BLaER1 treated with 17β-estradiol and CSF1 and Interleukin-3, amounts not matched to agents 10 nM and 100 nM (cell line): Measurements from ENCODE around the gene LIPE.

Experiments used
- H3K27ac ChIP-seq, 11 experiments: shearing (Covaris generic); formaldehyde crosslinking; 2 replicates each; pipeline ENCODE4 v1.8.1; 2022
- H3K27me3 ChIP-seq, 11 experiments: shearing (Covaris generic); formaldehyde crosslinking; 2 replicates each; pipeline ENCODE4 v1.8.1; 2022
- H3K36me3 ChIP-seq, 11 experiments: shearing (Covaris generic); formaldehyde crosslinking; 2 replicates each; pipeline ENCODE4 v1.8.1; 2022
- H3K4me1 ChIP-seq, 10 experiments: shearing (Covaris generic); formaldehyde crosslinking; 2 replicates each; pipeline ENCODE4 v1.8.1; 2022
- H3K4me2 ChIP-seq, 11 experiments: shearing (Covaris generic); formaldehyde crosslinking; 2 replicates each; pipeline ENCODE4 v1.8.1; 2022
- H3K4me3 ChIP-seq, 10 experiments: shearing (Covaris generic); formaldehyde crosslinking; 2 replicates each; pipeline ENCODE4 v1.8.1; 2022
- H3K9ac ChIP-seq, 11 experiments: shearing (Covaris generic); formaldehyde crosslinking; 2 replicates each; pipeline ENCODE4 v1.8.1; 2022
- H3K9me3 ChIP-seq, 11 experiments: shearing (Covaris generic); formaldehyde crosslinking; replicated peaks in 1 of 11; 2 replicates each; pipeline ENCODE4 v1.8.1; 2022
- H4K20me1 ChIP-seq, 11 experiments: shearing (Covaris generic); formaldehyde crosslinking; 2 replicates each; pipeline ENCODE4 v1.8.1; 2022
- Cebpa-rat ChIP-seq, 11 experiments: shearing (Covaris generic); IDR thresholded peaks; 2 replicates each; pipeline ENCODE4 v1.8.1; 2022

The LIPE gene

GRCh38 chr19:42406111-42406510 is 21.1 kb downstream of the LIPE start:
- peaks cover 1 to 13% (median 12%) of the 10 kb centered on the region in 10 experiments; a peak in 18 of 20 replicates for H3K4me1 ChIP-seq
- peaks cover 6 to 77% (median 51%) of the 10 kb centered on the region in 11 experiments; a peak in 20 of 22 replicates for H3K36me3 ChIP-seq
- H3K27me3 ChIP-seq = no peaks in the 10 kb centered on the region
- H3K9me3 ChIP-seq = no peaks in the 10 kb centered on the region
- no peak overlapping the region for H3K4me2 ChIP-seq
- H3K9ac ChIP-seq = no peak overlapping the region
- H4K20me1 ChIP-seq = peaks cover 0 to 82% (median 30%) of the 10 kb centered on the region in 11 experiments; a peak in 18 of 22 replicates
- no peak for TF ChIP-seq Cebpa-rat (IDR thresholded peaks at IDR 0.05)
- no peak overlapping the region for H3K4me3 ChIP-seq
- H3K27ac ChIP-seq = no peak overlapping the region

DNA sequence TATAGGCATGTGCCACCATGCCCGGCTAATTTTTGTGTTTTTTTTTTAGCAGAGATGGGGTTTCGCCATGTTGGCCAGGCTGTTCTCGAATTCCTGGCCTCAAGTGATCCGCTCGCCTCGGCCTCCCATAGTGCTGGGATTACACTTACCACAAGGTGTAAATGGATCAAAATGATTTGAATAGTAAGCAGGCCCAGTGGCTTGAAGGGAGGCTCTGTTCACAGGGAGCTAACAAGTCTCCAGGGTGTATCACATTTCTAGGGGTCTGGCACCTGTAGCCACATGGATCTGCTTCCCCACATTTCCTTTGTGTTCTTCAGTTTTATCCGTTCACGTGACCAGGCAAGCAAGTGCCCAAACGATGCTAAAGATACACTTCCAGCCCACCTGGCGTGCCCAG is 23.6 kb downstream of the LIPE start:
- H4K20me1 ChIP-seq = peaks cover 0 to 70% (median 18%) of the 10 kb centered on the region in 11 experiments; a peak in 14 of 22 replicates
- H3K4me1 ChIP-seq = peaks cover 12 to 34% (median 24%) of the 10 kb centered on the region in 10 experiments; a peak in 19 of 20 replicates
- H3K9me3 ChIP-seq = no peaks in the 10 kb centered on the region
- H3K27ac ChIP-seq = no peak overlapping the region
- TF ChIP-seq Cebpa-rat (IDR thresholded peaks at IDR 0.05) = no peak
- H3K9ac ChIP-seq = no peak overlapping the region
- H3K4me3 ChIP-seq = no peak overlapping the region
- no peaks in the 10 kb centered on the region for H3K27me3 ChIP-seq
- no peak overlapping the region for H3K4me2 ChIP-seq
- H3K36me3 ChIP-seq = peaks cover 6 to 55% (median 47%) of the 10 kb centered on the region in 11 experiments; a peak in 18 of 22 replicates

GRCh38 chr19:42402376-42403116 is 24.6 kb downstream of the LIPE start:
- TF ChIP-seq Cebpa-rat (IDR thresholded peaks at IDR 0.05) = no peak
- peaks cover 6 to 44% (median 37%) of the 10 kb centered on the region in 11 experiments; a peak in 17 of 22 replicates for H3K36me3 ChIP-seq
- H3K27ac ChIP-seq = peak overlapping the region in 6 of 11 experiments; percentile 45 to 72 (median 56); a peak in 8 of 22 replicates
- peak overlapping the region; percentile 82 to 94 (median 90) for H3K4me2 ChIP-seq
- peak overlapping the region; percentile 24 to 84 (median 71); a peak in 19 of 22 replicates for H3K9ac ChIP-seq
- no peaks in the 10 kb centered on the region for H3K27me3 ChIP-seq
- H3K9me3 ChIP-seq = no peaks in the 10 kb centered on the region
- peak overlapping the region in 9 of 10 experiments; percentile 51 to 72 (median 61); a peak in 16 of 20 replicates for H3K4me3 ChIP-seq
- peaks cover 22 to 44% (median 34%) of the 10 kb centered on the region in 10 experiments for H3K4me1 ChIP-seq
- H4K20me1 ChIP-seq = peaks cover 0 to 60% (median 16%) of the 10 kb centered on the region in 11 experiments; a peak in 13 of 22 replicates

GRCh38 chr19:42401365-42402303 is 25.6 kb downstream of the LIPE start:
- no peak for TF ChIP-seq Cebpa-rat (IDR thresholded peaks at IDR 0.05)
- H3K4me2 ChIP-seq = peak overlapping the region; percentile 82 to 94 (median 90)
- H3K36me3 ChIP-seq = peaks cover 6 to 35% (median 29%) of the 10 kb centered on the region in 11 experiments; a peak in 17 of 22 replicates
- H3K27me3 ChIP-seq = no peaks in the 10 kb centered on the region
- peak overlapping the region in 8 of 11 experiments; percentile 45 to 72 (median 56); a peak in 16 of 22 replicates for H3K27ac ChIP-seq
- peak overlapping the region; percentile 46 to 72 (median 60) for H3K4me3 ChIP-seq
- peaks cover 0 to 51% (median 12%) of the 10 kb centered on the region in 11 experiments; a peak in 12 of 22 replicates for H4K20me1 ChIP-seq
- H3K4me1 ChIP-seq = peaks cover 24 to 47% (median 38%) of the 10 kb centered on the region in 10 experiments
- H3K9me3 ChIP-seq = no peaks in the 10 kb centered on the region
- peak overlapping the region; percentile 54 to 84 (median 71); a peak in 21 of 22 replicates for H3K9ac ChIP-seq

DNA sequence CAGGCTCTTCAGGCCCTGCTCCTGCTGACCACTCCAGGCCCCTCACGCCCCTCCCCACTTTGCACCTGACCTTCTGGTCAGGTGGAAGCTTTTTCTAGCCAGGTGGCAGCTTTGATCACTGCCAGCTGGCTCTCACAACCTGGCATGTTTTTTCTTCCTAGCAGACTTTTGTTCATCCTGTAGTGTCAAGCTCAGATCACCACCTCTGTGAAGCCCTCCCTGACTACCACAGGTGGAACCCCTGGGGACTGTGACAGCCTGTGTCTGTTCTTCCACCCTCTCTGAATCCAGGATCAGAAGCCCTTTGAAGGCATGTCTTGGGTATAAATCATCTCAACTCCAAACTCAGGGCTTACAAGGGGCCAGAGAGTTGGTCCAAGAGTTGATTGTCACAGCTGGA is 26.8 kb downstream of the LIPE start:
- H3K27me3 ChIP-seq = no peaks in the 10 kb centered on the region
- no peak overlapping the region for H3K27ac ChIP-seq
- H3K4me1 ChIP-seq = peaks cover 36 to 60% (median 49%) of the 10 kb centered on the region in 10 experiments
- peaks cover 5 to 23% (median 18%) of the 10 kb centered on the region in 11 experiments; a peak in 17 of 22 replicates for H3K36me3 ChIP-seq
- H3K9me3 ChIP-seq = no peaks in the 10 kb centered on the region
- H3K4me2 ChIP-seq = peak overlapping the region in 10 of 11 experiments; percentile 77 to 94 (median 89); a peak in 17 of 22 replicates
- no peak overlapping the region for H3K4me3 ChIP-seq
- TF ChIP-seq Cebpa-rat (IDR thresholded peaks at IDR 0.05) = no peak
- peaks cover 0 to 38% (median 8%) of the 10 kb centered on the region in 11 experiments; a peak in 12 of 22 replicates for H4K20me1 ChIP-seq
- peak overlapping the region in 6 of 11 experiments; percentile 24 to 84 (median 70); a peak in 5 of 22 replicates for H3K9ac ChIP-seq

DNA sequence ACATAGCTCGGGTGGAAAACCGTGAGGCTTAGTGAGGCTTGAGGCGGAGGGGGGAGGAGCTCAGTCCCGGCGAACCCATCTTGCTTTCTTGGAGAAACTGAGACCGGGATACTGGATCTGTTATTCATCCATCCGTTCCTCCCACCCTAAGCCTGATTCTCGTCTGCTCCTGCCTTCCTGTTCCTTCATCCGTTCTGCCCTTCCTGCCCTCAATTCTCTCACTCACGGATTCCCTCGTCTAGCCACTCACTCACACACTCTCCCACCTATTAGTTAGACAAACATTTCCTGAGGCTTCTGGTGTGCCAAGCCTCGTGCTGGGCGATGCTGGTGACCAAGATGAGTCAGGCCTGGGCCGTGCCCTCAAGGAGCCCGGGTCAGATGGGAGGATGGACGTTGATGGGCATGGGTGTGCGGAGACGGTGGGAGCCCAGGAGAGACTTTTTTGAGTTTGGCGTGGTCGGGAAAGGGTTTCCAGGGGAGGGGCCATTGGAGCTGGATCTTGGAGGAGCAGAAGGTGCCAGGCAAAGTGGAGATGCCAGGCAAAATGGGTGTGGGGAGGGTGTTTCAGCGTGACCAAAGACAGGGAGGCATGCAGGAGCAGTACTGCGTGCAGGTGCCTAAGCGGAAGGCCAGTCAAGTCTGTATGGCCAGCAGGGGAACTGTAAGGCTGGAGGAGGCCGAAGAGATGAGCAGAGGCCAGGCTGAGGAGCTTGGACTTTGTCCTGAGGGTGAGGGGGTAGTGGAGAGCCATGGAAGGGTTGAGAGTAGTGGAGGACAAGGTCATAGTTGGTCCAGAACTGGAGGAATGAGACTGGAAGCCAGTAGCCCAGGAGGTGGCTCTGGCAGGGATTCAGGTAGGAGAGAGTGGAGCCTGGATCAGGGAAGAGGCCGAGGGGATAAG is 29.7 kb downstream of the LIPE start:
- H3K27me3 ChIP-seq = no peaks in the 10 kb centered on the region; a peak in 1 of 22 replicates
- H4K20me1 ChIP-seq = peaks cover 0 to 18% (median 4%) of the 10 kb centered on the region in 11 experiments; a peak in 12 of 22 replicates
- peak overlapping the region; percentile 77 to 89 (median 83) for H3K9ac ChIP-seq
- peaks cover 36 to 58% (median 46%) of the 10 kb centered on the region in 10 experiments for H3K4me1 ChIP-seq
- H3K27ac ChIP-seq = peak overlapping the region; percentile 54 to 82 (median 79)
- H3K4me2 ChIP-seq = peak overlapping the region; percentile 93 to 99 (median 97)
- no peak for TF ChIP-seq Cebpa-rat (IDR thresholded peaks at IDR 0.05)
- H3K36me3 ChIP-seq = no peaks in the 10 kb centered on the region
- H3K4me3 ChIP-seq = peak overlapping the region; percentile 62 to 84 (median 74)
- no peaks in the 10 kb centered on the region for H3K9me3 ChIP-seq

GRCh38 chr19:42396381-42397262 is 30.6 kb downstream of the LIPE start:
- Histone ChIP-seq H3K4me2 (peak overlapping the region; percentile 93 to 99 (median 97)), H3K9ac (peak overlapping the region; percentile 77 to 89 (median 83)), H3K27me3 (peaks cover 0 to 7% (median 0%) of the 10 kb centered on the region in 11 experiments; a peak in 5 of 22 replicates), H4K20me1 (peaks cover 0 to 14% (median 0%) of the 10 kb centered on the region in 11 experiments; a peak in 5 of 22 replicates), H3K36me3 (no peaks in the 10 kb centered on the region), H3K4me1 (peaks cover 32 to 51% (median 42%) of the 10 kb centered on the region in 10 experiments), H3K9me3 (no peaks in the 10 kb centered on the region), H3K27ac (peak overlapping the region; percentile 62 to 82 (median 79)), H3K4me3 (peak overlapping the region; percentile 62 to 84 (median 74))
- TF ChIP-seq Cebpa-rat (IDR thresholded peaks at IDR 0.05) = no peak
